HG02588 (cell line): ENCODE results near the gene ARHGAP24.
"Not testable (repeated sequence)": the region's sequence is repeated elsewhere in the genome, so short reads cannot be mapped to it uniquely, and the experiment has no call there.

Source experiments
- ATAC-seq: cut with Tn5 transposase; IDR thresholded peaks from one replicate; pipeline ENCODE4 v1.9.1; 2021; ENCODE audit warnings: mild to moderate bottlenecking, moderate library complexity; ENCODE audit not compliant: unreplicated experiment

ARHGAP24 gene

DNA sequence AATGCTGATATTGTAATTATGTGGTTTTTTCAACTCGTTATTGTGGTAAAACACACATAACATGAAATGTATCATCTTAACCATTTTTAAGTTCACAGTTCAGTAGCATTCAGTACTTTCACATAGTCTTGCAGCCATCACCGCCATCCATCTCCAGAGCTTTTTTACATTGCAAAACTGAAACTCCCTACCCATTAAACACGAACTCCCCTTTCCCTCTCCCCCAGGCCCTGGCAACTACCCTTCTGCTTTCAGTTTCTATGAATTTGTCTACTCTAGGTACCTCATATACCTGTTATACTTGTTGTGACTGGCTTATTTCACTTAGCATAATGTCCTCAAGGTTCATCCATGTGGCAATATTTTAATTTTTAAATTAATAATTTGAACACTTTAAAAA is 504.3 kb downstream of the ARHGAP24 start:
- peak; percentile 99 for ATAC-seq

DNA sequence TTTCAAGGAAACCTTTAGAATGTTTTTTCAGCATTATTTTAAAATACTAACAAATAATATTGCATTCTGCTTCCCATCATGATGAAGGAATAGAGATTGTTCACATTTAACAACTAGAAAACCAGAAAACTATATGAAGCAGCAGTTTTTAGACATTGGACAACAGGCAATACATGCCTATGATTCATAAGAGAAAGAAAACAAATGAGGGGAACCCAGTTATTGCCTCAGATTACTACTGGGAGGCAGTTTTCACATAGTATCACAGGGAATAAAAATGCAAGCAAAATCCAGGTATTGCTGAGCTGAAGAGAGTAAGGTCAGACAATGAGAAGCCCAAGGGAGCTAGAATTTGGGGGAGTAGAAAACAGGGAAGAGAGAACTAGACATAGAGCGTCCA is 511.3 kb downstream of the ARHGAP24 start:
- ATAC-seq: no peak

DNA sequence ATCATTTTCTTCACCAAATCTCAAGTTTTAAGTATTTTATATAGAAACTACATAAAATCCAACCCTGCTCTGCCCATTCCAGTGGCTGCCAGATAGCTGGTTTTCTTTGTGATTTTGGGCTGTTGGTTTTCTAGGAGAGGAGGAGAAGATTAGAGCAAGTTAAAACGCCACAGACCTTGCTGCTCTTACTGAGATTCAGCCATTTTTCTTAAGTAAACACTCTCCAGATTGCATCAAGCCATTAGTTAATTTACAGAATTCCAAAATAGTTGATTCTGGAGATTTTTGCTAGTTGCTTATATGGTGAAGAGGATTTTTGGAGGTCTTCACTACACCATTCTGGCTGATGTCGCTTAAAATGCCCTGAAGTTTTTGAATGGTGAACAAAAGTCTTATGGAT is 518.7 kb downstream of the ARHGAP24 start:
- no peak for ATAC-seq

DNA sequence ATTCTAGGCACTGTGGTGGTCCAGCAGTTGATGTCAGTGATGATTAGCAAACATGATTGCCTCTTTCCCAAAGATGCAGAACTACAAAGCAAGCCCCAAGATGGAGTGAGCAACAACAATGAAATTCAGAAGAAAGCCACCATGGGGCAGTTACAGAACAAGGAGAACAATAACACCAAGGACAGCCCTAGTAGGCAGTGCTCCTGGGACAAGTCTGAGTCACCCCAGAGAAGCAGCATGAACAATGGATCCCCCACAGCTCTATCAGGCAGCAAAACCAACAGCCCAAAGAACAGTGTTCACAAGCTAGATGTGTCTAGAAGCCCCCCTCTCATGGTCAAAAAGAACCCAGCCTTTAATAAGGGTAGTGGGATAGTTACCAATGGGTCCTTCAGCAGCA is 519.6 kb downstream of the ARHGAP24 start:
- ATAC-seq: no peak

DNA sequence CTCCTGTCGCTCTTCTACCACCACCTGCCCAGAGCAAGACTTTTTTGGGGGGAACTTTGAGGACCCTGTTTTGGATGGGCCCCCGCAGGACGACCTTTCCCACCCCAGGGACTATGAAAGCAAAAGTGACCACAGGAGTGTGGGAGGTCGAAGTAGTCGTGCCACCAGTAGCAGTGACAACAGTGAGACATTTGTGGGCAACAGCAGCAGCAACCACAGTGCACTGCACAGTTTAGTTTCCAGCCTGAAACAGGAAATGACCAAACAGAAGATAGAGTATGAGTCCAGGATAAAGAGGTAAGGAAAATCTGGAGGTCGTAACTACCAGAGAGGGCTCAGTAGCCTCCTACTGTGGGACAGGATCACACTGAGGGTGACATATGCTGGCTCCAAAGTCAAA is 520.4 kb downstream of the ARHGAP24 start:
- ATAC-seq: peak; percentile 71

DNA sequence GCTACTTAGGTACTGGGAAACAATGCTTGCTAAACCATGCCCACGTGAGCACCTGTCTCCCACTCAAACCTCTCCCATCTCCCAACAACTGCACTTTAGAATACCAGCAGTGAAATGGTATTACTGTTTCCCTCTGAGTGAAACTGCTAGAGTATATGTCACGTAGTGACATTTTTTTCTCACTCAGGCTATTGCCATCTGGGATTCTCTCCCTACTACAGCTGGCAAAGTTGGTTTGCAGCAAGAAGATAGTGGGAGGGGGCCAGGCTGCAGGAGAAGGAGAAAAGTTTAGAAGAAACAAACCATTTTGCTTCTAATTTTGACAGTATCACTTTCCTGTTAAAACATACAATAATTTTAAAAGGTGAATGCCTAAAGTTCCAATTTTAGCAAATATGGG is 526.6 kb downstream of the ARHGAP24 start:
- ATAC-seq: no peak

DNA sequence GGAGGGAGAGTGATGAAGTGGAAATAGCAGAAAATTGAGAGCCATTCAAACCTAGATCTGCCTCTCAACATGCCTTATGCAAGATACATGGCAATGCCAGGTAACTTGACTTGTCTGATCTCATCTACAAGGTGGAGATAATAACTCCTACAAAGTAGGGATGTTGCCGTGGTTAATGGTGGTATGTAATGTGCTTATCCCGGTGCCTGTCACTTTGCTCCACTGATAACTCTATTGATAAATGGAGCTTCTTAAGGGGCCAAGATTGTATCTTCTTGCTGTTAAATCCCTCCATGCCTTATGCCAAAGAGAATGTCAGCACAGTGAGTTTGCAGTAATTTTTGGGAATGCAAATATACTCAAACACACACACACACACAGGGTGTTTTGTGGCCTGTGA is 529.1 kb downstream of the ARHGAP24 start:
- no peak for ATAC-seq

DNA sequence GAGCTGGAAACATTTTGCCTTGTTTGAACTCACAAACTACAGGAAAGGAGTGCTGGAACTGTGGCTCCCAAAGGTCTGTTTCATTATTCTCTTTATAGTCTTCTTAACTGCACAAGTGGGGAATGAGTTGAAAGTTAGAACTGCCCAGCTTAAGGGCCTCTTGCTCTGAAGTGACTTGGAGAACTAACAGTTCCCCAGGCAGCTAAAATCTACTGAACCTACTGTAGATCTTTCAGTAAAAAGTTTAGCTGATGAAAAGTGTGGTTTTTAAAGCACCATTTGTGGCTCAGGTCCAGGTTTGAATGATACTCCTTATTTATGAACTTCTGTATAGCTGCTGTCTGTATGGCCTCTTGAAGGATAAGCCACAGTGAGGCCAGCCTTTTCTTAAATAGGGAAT is 531.1 kb downstream of the ARHGAP24 start:
- no peak for ATAC-seq

DNA sequence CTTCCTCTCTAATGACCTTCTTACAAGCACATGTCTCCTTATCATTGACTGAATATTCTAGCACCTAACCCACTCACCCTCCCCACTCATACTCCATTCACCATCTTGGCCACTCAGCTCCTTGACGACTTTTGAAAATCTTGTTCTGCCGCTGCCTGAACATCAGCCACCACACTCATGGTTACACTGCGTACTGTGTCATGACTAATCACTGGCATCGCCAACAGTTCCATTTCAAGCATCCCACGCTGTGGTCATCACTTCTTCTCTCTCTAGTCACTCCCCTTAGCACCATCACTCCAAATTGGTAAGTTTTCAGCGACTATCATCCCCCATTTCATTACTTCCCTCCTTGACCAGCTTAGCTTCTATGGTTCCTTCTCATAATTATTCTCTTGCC is 532.1 kb downstream of the ARHGAP24 start:
- no peak for ATAC-seq

DNA sequence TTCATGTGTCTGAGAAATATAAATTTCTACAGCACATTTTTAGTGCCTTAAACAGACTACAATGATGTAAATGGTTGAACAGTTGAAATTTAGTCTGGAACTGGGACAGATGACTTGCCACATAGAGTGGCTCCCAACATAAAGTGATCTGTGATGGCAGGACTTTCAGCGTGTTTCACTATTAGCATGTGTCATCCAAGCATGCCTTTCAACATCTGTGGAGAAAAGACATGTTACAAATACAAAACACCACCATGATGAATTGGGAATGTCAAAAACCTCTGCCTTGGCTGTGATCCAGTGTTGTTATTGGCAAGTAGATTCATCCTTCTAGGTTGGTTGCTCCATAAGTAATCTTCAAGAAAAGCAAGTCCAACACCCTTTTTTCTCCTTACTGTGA is 536.2 kb downstream of the ARHGAP24 start:
- no peak for ATAC-seq

DNA sequence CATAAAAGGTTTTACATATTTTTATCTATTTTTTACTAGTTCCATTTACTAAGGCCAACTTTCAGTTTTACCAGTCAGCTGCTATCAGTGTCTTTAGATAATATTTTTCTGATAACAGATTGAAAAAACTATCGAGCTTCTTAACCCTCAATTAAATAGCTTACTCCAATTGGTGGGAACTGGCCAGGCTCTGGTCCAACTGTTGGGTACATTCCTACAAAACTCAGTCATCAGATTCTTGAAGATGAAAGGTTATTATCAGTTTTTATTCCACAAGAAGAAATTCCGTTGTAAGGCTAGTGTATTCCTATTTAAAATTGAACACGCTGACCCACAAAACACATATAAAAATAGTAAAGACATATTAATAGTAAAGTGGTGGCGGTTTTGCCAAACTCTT is 538.7 kb downstream of the ARHGAP24 start:
- ATAC-seq: no peak

DNA sequence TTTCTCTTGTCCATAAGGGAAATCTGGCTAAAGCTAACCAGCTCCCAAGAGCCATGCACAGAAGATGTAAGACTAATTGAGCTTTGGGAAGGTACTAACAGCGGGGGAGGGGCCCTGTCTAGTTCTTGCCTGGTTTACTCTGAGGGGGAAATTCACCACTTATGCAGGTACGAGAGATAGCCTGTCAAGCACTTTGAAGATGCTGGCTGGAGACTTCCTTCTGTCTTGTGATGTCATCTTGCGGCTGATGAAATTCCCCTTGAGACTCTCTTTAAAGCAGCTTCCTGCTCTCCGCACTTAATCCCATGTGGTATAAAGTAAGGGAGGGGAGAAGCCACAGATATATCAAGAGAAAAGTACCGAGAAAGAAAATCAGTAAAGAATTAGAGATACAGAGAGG is 539.6 kb downstream of the ARHGAP24 start:
- ATAC-seq: peak; percentile 84

DNA sequence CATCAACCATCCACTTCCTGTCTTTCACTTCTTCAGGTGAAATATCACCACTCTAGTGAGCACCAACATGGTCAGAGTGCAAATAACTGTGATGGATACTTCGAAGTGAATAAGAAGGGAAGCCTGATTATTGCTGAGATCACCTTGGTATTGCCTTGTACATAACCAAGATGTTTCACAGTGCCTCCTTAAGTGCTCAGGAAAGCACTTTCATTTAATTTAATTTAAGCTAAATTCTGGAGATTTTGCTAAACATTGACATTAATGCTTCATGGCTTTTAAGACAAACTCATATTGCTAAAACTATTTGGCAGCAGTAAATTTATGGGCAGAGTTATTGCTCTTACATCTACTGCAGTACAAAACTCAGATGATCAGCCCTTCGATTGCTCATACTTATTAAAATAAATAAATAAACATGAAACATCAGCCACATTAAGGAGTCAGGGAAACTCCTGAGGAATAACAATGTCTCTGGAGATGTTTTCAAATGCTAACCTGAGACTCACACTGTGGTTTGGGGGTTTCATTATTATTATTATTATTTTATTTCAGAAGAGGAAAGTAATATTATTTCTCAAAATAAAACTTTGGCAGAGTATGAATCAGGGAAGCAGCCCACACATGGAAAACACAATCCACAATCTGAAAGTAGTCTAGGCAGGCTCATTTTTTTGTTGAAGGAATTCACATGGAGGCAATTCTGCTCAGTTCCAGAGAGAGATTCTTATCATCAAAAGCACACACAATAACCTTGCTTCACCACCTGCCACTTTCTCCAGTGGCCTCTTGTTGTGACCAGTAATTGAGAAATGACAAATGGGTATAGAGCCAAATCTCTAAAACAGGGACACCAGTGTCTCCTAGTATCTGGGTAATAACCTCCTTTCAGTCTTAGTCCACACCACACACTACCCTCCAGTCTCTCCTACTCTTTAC is 540.7 kb downstream of the ARHGAP24 start:
- no peak for ATAC-seq

DNA sequence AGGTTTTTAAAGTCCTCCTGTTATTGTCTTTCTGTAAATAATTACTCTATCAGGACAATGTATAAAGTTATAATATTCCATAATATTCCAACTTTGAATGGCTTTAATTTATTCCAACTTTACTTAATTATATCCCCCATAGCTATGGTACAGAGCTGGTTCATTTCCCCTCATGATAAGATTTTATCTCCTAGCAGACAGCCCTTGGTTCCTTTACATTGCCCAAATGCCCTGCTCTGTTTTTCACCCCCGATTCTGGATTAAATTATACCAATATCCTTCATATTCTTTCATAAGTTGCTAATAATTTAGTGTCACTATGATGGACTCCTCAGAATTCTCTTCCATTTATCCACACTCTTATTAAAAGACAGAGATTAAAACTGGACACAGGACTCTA is 544.4 kb downstream of the ARHGAP24 start:
- ATAC-seq: no peak

DNA sequence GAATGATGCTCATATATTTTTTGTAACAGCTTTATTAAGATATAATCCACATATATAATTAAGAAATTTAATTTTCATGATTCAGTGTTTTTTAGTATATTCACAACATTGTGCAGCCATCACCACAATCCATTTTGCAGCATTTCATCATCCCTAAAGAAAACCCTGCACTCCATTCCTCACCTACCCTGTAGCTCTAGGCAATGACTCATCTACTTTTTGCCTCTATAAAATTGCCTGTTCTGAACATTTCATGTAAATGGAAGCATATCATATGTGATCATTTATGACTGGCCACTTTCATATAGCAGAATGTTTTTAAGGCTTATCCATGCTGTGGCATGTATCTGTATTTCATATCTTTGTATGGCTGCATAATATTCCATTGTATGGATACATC is 545.0 kb downstream of the ARHGAP24 start:
- ATAC-seq: no peak

DNA sequence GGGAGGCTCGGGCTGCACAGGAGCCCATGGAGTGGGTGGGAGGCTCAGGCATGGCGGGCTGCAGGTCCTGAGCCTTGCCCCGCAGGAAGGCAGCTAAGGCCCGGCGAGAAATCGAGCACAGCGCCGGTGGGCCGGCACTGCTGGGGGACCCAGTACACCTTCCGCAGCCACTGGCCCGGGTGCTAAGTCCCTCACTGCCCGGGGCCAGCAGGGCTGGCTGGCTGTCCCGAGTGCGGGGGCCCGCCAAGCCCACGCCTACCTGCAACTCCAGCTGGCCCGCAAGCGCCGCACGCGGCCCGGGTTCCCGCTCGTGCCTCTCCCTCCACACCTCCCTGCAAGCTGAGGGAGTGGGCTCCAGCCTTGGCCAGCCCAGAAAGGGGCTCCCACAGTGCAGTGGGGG is 546.7 kb downstream of the ARHGAP24 start:
- ATAC-seq: not testable (repeated sequence)

DNA sequence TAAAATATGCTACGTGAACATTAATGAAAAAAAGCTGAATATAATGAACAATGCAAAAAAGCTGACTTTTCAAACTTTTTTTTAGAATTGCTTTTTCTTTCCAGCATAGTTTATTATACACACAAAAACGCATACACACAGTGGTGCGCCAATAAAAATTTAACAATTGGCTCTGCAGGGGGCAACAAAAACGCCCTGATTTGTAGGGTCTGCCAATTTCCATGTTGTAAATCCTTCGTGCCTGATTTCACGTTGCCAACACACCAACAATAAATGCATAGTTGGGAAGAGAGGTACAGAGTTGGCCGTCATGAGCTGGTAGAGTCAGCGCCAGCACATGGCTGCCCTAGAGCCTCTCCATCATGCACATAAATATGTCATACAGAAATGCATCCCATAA is 551.8 kb downstream of the ARHGAP24 start:
- ATAC-seq: no peak

DNA sequence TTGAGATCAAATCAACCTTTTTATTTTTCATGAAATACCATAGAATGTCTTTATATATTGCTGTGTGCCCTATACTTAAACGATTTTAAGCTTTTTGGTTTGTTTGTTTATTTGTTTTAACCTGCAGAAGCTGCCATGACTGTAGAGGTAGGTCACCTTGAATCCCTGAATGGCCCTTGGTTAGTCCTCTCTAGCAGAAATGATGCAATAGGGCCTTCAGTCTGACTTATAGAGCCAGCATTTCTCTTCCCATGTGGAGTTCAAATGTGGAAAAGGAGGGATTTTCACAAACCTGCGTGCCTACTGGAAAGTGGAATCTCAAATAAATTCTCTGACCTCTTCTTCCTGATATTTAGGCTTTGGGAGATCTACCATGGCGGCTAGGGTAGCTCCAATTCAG is 557.0 kb downstream of the ARHGAP24 start:
- no peak for ATAC-seq

DNA sequence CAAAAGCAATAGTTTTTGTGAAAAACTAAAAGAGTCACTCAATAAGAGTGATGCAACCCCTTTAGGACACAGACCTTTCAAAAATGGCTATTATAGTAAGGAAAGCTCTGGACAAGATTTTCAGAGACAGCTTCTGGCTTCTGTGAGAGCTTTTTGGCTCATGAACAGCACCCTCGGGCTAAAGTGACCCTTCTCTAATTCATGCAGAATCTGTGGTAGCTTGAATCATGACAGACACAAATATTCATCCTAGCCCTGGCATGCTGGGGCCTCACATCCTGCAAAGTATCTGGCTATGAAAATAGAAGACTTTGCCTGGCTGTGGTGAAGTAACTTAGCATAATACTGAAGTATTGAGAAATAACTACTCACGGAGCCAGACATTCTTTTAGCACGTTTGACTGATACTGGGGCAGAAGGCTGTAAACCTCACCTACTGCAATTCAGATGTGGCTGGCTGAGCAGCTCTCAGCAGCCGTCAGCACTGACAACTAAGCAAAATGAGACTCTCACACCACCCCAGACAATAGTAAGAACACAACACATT is 557.6 kb downstream of the ARHGAP24 start:
- no peak for ATAC-seq

DNA sequence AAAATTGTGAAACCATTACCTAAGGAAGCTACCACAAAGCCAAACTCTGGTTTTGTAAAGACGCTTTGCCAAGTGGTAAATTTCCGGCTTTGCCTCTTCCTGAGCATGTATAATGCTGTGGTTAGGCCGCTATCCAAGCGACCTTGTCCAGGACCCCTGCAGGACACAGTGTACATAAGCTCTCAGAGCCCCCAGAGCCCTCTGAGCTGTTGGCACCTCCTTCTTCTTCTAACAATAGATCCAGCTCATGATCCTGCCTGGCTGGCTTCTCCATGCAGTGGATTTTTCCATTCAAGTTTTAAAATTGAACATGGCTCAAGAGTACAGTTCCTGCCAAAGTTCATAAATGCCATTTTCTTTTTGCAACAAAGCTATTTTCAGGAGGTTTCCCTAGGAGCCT is 558.2 kb downstream of the ARHGAP24 start:
- no peak for ATAC-seq

DNA sequence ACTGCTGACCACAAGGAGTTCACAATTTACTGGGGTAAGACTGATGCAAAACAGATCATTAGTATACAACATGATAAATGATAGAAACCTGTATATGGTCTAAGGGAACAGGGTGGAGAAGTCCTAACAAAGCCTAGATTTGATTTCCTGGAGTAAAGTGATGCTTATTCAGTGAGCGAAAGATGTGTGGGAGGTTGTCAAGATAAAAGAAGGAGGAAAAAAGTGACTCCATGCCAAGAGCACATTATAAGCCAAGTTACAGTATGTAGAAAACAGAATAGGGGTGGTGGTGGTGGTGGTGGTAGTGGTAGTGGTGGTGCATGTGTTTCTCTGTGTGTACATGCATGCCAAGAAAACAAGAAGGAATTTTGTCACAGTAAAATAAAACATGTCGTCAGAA is 559.7 kb downstream of the ARHGAP24 start:
- no peak for ATAC-seq

DNA sequence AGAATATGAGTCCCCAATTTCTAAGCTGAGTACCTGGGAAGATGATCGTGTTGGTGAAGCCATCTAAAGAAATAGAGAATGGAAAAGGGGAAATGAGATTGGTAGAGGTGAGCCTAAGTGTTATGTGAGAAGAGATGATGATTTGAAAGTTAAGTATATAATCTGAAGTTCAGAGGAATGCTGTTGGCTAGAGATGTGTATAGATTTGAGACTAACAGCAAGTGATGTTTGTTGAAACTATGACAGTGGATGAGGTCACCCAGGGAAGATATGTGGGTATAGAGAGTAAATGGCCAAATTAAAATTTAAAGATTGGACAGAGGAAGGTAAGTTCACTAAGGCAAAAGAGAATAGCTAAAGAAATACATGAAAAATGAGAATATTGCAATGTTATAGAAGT is 560.7 kb downstream of the ARHGAP24 start:
- ATAC-seq: no peak

DNA sequence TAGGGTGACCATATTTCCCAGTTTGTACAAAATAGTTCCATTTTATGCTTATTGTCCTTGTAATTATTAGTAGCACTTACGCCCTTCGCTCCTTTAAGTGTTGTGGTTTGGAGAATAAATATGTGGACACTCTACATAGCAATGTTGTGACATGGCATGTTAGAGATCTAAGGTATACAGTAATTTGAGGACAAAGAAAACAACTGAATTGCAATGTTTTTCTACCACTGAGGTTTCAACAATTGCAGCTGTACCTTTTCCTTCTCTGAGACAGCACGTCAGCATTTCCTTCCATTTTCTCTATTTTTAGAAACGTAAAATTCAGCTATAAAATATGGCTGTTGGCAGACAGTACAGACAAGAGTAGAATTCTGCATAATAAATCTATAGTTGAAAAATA is 561.8 kb downstream of the ARHGAP24 start:
- ATAC-seq: no peak
